HUES6 (cell line): ENCODE measurements around the gene SKIC2.
A peak's percentile ranks its signal among the peaks of the same experiment; 100 is the strongest.

Source experiments
- H3K27ac ChIP-seq: 2 replicates; pipeline ENCODE4 v1.7.0; 2013; ENCODE audit warnings: low read depth, mild to moderate bottlenecking, low read length, inconsistent platforms
- H3K27me3 ChIP-seq: 2 replicates; pipeline ENCODE4 v1.6.1; 2013; ENCODE audit warnings: low read length; ENCODE audit not compliant: control insufficient read depth, insufficient read depth
- H3K36me3 ChIP-seq: 2 replicates; pipeline ENCODE4 v1.6.1; 2013; ENCODE audit warnings: low read length; ENCODE audit not compliant: control insufficient read depth, insufficient read depth
- H3K4me1 ChIP-seq: 2 replicates; pipeline ENCODE4 v1.6.1; 2013; ENCODE audit warnings: low read length; ENCODE audit not compliant: control insufficient read depth, insufficient read depth
- H3K4me3 ChIP-seq: 2 replicates; pipeline ENCODE4 v1.5.1; 2013; ENCODE audit warnings: low read depth, low read length
- H3K9ac ChIP-seq: one replicate; pipeline ENCODE4 v1.6.1; 2013; ENCODE audit warnings: mild to moderate bottlenecking, low read length
- H3K9me3 ChIP-seq: 2 replicates; pipeline ENCODE4 v1.6.1; 2013; ENCODE audit warnings: low read depth, low read length; ENCODE audit not compliant: control insufficient read depth, insufficient read depth

SKIC2 gene

DNA sequence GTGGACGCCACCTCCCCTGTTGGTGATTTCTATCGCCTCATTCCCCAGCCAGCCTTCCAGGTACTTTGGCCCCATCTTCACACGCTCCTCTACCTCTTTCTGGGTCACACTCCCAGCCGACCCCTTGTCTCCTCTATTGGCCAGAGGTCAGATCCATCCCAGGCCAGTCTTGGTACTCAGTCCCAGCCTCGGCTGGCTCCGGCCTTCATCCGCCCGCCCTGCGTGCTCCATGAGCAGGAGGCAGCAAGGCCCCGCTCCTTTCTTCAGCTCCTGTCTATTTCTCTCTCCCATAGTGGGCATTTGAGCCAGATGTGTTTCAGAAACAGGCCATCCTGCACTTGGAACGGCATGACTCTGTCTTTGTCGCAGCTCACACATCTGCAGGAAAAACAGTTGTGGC, 2.6 kb downstream of the SKIC2 start:
- Histone ChIP-seq H3K27me3 (no peaks in the 10 kb centered on the region), H3K9me3 (no peaks in the 10 kb centered on the region), H3K36me3 (peaks cover 71% of the 10 kb centered on the region), H3K27ac (no peak overlapping the region), H3K9ac (no peak overlapping the region), H3K4me1 (peaks cover 10% of the 10 kb centered on the region; the same call in 1 of the 2 replicates), H3K4me3 (no peak overlapping the region)

DNA sequence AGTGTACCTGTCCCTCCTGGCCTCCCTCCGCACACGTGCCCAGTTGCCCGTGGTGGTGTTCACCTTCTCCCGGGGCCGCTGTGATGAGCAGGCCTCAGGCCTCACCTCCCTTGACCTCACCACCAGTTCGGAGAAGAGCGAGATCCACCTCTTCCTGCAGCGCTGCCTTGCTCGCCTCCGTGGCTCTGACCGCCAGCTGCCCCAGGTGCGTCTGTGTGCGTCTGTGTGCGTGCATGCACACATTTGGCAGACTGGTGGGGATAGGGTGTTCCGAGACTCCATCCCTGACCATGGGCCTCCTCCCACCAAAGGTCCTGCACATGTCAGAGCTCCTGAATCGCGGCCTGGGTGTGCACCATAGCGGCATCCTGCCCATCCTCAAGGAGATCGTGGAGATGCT, 4.9 kb downstream of the SKIC2 start:
- Histone ChIP-seq H3K4me1 (peaks cover 7% of the 10 kb centered on the region; the same call in 1 of the 2 replicates), H3K27me3 (no peaks in the 10 kb centered on the region), H3K4me3 (no peak overlapping the region), H3K9ac (no peak overlapping the region), H3K36me3 (peaks cover 87% of the 10 kb centered on the region), H3K9me3 (no peaks in the 10 kb centered on the region), H3K27ac (no peak overlapping the region)

DNA sequence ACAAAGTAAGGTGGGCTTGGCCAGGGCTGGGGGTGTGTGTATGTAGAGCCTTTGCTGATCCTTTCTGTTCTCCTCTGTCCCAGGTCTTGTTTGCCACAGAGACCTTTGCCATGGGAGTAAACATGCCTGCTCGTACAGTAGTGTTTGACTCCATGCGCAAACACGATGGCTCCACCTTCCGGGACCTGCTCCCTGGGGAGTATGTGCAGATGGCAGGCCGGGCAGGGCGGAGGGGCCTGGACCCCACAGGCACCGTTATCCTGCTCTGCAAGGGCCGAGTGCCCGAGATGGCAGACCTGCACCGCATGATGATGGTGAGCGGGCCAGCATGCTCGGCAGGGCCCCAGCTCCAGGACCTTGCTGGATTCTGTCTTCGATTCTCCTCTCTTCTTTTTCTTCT, 6.7 kb downstream of the SKIC2 start:
- no peak overlapping the region for H3K4me3 ChIP-seq
- no peaks in the 10 kb centered on the region for H3K9me3 ChIP-seq
- no peaks in the 10 kb centered on the region for H3K27me3 ChIP-seq
- H3K27ac ChIP-seq = no peak overlapping the region
- no peaks in the 10 kb centered on the region for H3K4me1 ChIP-seq
- peaks cover 95% of the 10 kb centered on the region for H3K36me3 ChIP-seq
- H3K9ac ChIP-seq = no peak overlapping the region

DNA sequence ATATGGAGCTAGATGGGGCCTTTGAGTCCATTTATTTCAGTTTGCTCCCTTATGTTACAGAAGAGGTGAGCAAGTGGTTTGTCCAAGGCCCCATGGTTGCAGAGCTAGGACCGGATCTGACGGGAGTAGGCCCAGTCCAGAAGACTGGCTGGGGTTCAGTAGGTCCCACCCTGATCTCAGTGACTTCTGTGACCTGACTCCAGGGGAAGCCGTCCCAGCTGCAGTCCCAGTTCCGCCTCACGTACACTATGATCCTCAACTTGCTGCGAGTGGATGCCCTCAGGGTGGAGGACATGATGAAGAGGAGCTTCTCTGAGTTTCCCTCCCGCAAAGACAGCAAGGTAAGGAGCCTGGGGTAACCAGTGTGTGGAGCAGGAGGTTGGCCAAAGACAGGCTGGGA, 7.5 kb downstream of the SKIC2 start:
- no peak overlapping the region for H3K9ac ChIP-seq
- no peaks in the 10 kb centered on the region for H3K4me1 ChIP-seq
- H3K4me3 ChIP-seq = no peak overlapping the region
- no peaks in the 10 kb centered on the region for H3K27me3 ChIP-seq
- H3K9me3 ChIP-seq = no peaks in the 10 kb centered on the region
- H3K27ac ChIP-seq = no peak overlapping the region
- H3K36me3 ChIP-seq = peaks cover 87% of the 10 kb centered on the region

DNA sequence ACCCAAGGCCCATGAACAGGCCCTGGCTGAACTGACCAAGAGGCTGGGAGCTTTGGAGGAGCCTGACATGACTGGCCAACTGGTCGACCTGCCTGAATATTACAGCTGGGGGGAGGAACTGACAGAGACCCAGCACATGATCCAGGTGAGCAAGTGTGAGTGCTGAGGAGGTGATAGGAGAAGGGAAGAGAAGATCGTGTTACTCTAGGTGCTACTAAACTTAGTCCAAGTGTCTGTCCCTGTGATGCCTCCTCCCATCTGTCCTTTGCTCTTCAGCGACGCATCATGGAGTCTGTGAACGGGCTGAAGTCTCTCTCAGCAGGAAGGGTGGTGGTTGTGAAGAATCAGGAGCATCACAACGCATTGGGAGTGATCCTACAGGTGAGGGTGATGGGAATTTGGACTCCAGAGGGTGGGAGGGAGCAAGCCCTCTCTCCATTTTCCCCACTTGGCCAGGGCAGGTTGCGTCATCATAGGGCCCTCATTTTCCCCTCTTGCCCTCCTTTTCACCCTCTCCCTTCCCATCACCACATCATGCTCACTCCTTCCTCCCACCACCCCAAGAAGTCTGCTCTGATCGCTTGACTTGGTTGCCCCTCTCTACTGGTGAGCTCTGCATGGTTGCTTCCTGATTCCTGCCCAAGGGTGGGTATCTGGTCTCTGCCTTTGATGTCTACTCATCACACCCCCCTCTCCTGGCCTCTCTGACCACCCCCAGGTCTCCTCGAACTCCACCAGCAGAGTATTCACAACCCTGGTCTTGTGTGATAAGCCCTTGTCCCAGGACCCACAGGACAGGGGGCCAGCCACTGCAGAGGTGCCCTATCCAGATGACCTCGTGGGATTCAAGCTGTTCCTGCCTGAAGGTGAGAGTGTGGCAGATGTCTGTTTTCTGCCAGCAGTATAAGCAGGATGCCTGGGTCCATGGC, 8.3 kb downstream of the SKIC2 start:
- Histone ChIP-seq H3K36me3 (peaks cover 80% of the 10 kb centered on the region), H3K9me3 (no peaks in the 10 kb centered on the region), H3K4me1 (no peaks in the 10 kb centered on the region), H3K27ac (no peak overlapping the region), H3K27me3 (no peaks in the 10 kb centered on the region), H3K4me3 (no peak overlapping the region), H3K9ac (no peak overlapping the region)

DNA sequence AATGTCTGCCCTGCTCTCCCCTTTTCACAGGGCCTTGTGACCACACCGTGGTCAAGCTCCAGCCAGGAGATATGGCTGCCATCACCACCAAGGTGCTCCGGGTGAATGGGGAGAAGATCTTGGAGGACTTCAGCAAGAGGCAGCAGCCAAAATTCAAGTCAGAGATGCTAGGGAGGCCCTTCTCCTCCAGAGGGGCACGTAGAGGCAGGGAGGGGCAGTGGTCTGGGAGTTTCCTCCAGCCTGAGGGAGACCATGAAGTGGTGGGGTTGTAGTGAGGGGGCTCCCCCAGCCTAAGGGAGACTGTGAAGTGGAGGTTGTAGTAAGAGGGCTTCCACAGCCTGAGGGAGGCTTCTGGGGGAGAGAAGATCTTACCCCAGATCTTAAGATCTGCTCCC, 8.9 kb downstream of the SKIC2 start:
- H3K4me3 ChIP-seq = no peak overlapping the region
- H3K4me1 ChIP-seq = peaks cover 2% of the 10 kb centered on the region
- no peaks in the 10 kb centered on the region for H3K27me3 ChIP-seq
- H3K27ac ChIP-seq = no peak overlapping the region
- no peak overlapping the region for H3K9ac ChIP-seq
- H3K36me3 ChIP-seq = peaks cover 73% of the 10 kb centered on the region
- H3K9me3 ChIP-seq = no peaks in the 10 kb centered on the region

DNA sequence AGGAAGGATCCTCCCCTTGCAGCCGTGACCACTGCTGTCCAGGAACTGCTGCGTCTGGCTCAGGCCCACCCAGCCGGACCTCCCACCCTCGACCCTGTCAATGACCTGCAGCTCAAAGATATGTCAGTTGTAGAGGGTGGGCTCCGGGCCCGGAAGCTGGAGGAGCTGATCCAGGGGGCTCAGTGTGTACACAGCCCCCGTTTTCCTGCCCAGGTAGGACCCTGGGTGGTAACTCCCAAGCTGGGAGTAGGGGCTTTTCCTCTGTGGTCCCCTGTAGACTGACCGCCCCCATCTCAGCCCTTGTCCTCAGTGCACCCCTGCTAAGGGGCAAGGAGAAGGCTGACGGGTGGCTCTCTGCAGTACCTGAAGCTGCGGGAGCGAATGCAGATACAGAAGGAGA, 9.4 kb downstream of the SKIC2 start:
- Histone ChIP-seq H3K4me1 (peaks cover 6% of the 10 kb centered on the region), H3K9me3 (no peaks in the 10 kb centered on the region), H3K4me3 (no peak overlapping the region), H3K27me3 (no peaks in the 10 kb centered on the region), H3K27ac (no peak overlapping the region), H3K36me3 (peaks cover 69% of the 10 kb centered on the region), H3K9ac (no peak overlapping the region)

DNA sequence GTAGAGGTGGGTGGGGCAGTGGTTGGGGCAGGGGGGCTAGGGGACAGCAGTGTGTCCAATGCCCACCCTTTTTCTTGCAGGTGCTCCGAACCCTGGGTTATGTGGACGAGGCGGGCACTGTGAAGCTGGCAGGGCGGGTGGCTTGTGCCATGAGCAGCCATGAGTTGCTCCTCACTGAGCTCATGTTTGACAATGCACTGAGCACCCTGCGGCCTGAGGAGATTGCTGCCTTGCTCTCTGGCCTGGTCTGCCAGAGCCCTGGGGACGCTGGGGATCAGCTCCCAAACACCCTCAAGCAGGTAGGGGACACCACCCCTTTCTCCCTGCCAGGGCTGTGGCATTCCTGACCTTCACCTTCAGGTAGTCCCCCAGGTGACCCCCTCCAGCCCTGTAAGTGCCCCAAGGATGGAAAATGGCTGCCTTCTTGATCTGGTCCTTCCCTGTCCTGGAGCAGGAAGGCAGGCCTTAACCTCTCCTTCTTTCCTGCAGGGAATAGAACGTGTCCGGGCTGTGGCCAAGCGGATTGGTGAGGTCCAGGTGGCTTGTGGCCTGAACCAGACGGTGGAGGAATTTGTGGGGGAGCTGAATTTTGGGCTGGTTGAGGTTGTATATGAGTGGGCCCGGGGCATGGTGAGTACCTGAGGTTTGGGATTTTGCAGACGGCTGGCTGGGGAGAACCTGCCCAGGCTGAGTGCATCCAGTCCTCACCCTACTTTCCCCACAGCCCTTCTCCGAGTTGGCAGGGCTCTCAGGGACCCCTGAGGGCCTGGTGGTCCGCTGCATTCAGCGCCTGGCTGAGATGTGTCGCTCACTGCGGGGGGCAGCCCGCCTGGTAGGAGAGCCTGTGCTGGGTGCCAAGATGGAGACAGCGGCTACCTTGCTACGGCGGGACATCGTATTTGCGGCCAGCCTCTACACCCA, 10.1 kb downstream of the SKIC2 start:
- Histone ChIP-seq H3K9ac (no peak overlapping the region), H3K4me1 (peaks cover 7% of the 10 kb centered on the region), H3K9me3 (no peaks in the 10 kb centered on the region), H3K36me3 (peaks cover 62% of the 10 kb centered on the region), H3K27me3 (no peaks in the 10 kb centered on the region), H3K4me3 (no peak overlapping the region), H3K27ac (no peak overlapping the region)

DNA sequence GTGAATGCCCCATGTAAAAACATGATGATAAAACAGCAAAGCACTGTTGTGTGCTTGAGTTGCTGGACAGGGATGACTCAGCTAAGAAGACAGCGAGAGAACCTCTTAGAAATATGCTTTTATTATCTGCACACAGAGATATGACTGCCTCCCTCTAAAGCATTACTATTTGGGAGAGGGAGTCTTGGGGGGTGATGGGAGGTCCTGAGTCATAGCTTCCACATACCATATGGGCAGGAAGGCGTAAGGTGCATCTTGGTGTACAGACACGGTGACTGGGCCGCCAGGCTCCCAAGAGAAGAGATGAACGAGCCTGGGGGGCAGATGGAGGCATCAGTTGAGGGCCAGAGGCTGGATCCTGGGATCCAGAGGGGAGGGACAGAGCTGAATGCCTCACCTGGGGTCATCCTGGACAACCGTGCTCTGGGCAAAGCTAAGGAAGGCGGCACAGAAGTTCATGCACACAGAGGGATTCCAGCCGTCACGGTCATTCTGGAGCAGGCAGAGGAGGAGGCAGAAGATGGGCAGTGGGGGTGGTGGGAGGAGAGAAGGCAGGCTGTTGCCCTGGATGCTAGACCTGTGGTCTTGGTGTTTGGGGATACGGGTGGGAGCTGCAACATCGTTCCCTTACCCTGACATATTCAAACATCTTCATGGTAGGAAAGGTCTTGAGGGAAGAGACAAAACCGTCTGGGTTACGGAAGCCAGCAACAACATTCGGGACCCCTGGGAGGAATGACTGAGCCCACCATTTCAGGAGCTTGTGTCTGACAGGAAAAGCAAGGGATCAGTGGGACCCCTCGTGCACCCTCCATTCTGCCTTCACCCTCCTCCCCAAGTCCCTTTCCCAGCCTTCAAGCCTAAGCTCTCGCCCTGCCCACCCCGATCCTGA, 11.0 kb downstream of the SKIC2 start:
- Histone ChIP-seq H3K27me3 (no peaks in the 10 kb centered on the region), H3K4me3 (no peak overlapping the region; the same call in 1 of the 2 replicates), H3K9me3 (no peaks in the 10 kb centered on the region), H3K27ac (no peak overlapping the region), H3K9ac (no peak overlapping the region), H3K36me3 (peaks cover 57% of the 10 kb centered on the region), H3K4me1 (peaks cover 7% of the 10 kb centered on the region)

DNA sequence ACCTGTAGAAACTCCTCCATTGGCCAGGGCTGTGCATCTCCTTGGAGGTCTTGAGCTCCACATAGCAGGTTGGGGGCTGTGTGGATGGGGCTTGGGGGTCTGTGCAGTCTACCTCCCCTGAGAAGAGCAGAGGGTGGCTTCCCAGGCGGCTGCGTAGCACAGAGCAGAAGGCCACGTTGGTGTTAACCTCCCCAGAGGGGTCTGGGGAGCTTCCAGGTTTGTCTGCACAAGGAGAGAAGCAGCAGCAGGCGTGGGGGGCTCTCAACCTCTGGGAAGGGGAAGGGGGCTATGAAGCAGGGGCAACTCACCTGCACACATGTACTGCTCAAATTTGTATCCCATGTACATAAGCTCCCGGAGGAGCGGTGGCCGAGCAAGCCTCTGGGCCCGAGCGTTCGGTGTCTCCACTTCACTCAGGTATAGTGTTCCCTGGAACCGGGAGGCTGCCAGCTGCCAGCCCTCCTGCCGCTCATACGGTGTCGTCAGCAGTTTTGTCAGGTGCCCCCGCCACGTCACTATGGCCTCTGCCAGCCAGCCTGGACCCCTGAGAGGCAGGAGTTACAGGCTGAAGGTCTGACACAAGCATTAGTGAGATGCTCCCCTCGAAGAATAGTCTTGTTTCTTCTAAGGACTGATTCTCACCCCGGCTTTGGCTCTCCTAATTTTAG, 11.8 kb downstream of the SKIC2 start:
- H3K9ac ChIP-seq = peak overlapping the region; percentile 74
- peak overlapping the region; percentile 86 for H3K4me3 ChIP-seq
- H3K27me3 ChIP-seq = no peaks in the 10 kb centered on the region
- H3K27ac ChIP-seq = no peak overlapping the region
- peaks cover 7% of the 10 kb centered on the region for H3K4me1 ChIP-seq
- H3K36me3 ChIP-seq = peaks cover 50% of the 10 kb centered on the region
- no peaks in the 10 kb centered on the region; the same call in 1 of the 2 replicates for H3K9me3 ChIP-seq
